Activated naive CD8-positive, alpha-beta T cell treated with anti-CD3 and anti-CD28 coated beads, Interleukin-2, amount 10 ng/mL, durations not matched to agents 7 days and 5 days (primary cell): Measurements from ENCODE around the gene DHRS2. TPM values are rescaled to one million over a fixed set of nuclear protein-coding genes. Genes with fewer than 3 reads are reported as not detected.

Source experiments
- ATAC-seq: fragments of 150-1000 bp; cut with Tn5 transposase; one replicate; pipeline ENCODE4 v1.10.0; 2021; ENCODE audit warnings: low read depth, moderate library complexity
- POLR2A ChIA-PET: fragments of 350-600 bp; sonication (Branson Sonifier 250); formaldehyde crosslinking; loops from one replicate; lab custom pipeline; 2021; ENCODE audit warnings: antibody characterized with exemption; lab: Charles Lee
- DNase-seq: peaks from one replicate; pipeline ENCODE4 v3.0.0; 2021
- H3K27ac Mint-ChIP-seq: one replicate; pipeline ENCODE4 v1.8.0; 2022; ENCODE audit warnings: mild to moderate bottlenecking, mixed read lengths
- H3K27me3 Mint-ChIP-seq: one replicate; pipeline ENCODE4 v1.8.0; 2022; ENCODE audit warnings: mild to moderate bottlenecking, moderate library complexity, mixed read lengths
- H3K36me3 Mint-ChIP-seq: one replicate; pipeline ENCODE4 v1.8.0; 2021; ENCODE audit warnings: mild to moderate bottlenecking, mixed read lengths
- H3K4me1 Mint-ChIP-seq: one replicate; pipeline ENCODE4 v1.8.0; 2021; ENCODE audit warnings: mixed read lengths
- H3K4me3 Mint-ChIP-seq: one replicate; pipeline ENCODE4 v1.8.0; 2022; ENCODE audit warnings: mild to moderate bottlenecking, moderate library complexity, mixed read lengths
- H3K9me3 Mint-ChIP-seq: one replicate; pipeline ENCODE4 v1.8.0; 2021; ENCODE audit warnings: mixed read lengths
- total RNA-seq, 2 experiments: library from RNA; stranded (reverse); gene quantifications; one replicate each; pipeline ENCODE4 v1.2.3, GENCODE V29; 2021

DHRS2 gene
- total RNA-seq, 2 experiments from 2014 or later: 0.17 TPM; not detected in 1

GRCh38 chr14:23641180-23641914 lies 5.2 kb downstream of the DHRS2 start:
- Mint-ChIP-seq H3K27ac (no peak overlapping the region), H3K27me3 (no peaks in the 10 kb centered on the region), H3K36me3 (no peaks in the 10 kb centered on the region), H3K9me3 (no peaks in the 10 kb centered on the region), H3K4me1 (no peaks in the 10 kb centered on the region), H3K4me3 (no peak overlapping the region)
- no peak for ATAC-seq
- no peak for DNase-seq
- POLR2A ChIA-PET: no interaction called here

- POLR2A ChIA-PET: interaction anchor here (0.6 kb wide), 1 partner anchor 685 kb away, joined by 5 read pairs; no protein-coding TSS in a partner anchor
- Mint-ChIP-seq H3K4me3 (no peak overlapping the region), H3K9me3 (no peaks in the 10 kb centered on the region), H3K27ac (no peak overlapping the region), H3K4me1 (no peaks in the 10 kb centered on the region), H3K36me3 (no peaks in the 10 kb centered on the region), H3K27me3 (no peaks in the 10 kb centered on the region)
- DNase-seq (no peak), ATAC-seq (no peak)
These were observed 5.9 kb downstream of the DHRS2 start for GRCh38 chr14:23641915-23642588.

GRCh38 chr14:23643533-23644194 lies 7.5 kb downstream of the DHRS2 start:
- POLR2A ChIA-PET: interaction anchor here (1.1 kb wide), 1 partner anchor 69 kb away, joined by 3 read pairs; no protein-coding TSS in a partner anchor
- no peak for ATAC-seq
- Mint-ChIP-seq H3K27ac (no peak overlapping the region), H3K9me3 (no peaks in the 10 kb centered on the region), H3K4me1 (no peaks in the 10 kb centered on the region), H3K36me3 (no peaks in the 10 kb centered on the region), H3K4me3 (no peak overlapping the region), H3K27me3 (no peaks in the 10 kb centered on the region)
- DNase-seq: no peak

GRCh38 chr14:23644195-23644918 lies 8.2 kb downstream of the DHRS2 start:
- Mint-ChIP-seq H3K4me1 (no peaks in the 10 kb centered on the region), H3K9me3 (no peaks in the 10 kb centered on the region), H3K36me3 (no peaks in the 10 kb centered on the region), H3K27ac (no peak overlapping the region), H3K4me3 (no peak overlapping the region), H3K27me3 (no peaks in the 10 kb centered on the region)
- POLR2A ChIA-PET: interaction anchor here (1.1 kb wide), 1 partner anchor 68 kb away, joined by 3 read pairs; no protein-coding TSS in a partner anchor
- ATAC-seq (no peak), DNase-seq (no peak)

GRCh38 chr14:23644919-23645336 lies 8.8 kb downstream of the DHRS2 start:
- Mint-ChIP-seq H3K4me1 (no peaks in the 10 kb centered on the region), H3K4me3 (no peak overlapping the region), H3K9me3 (no peaks in the 10 kb centered on the region), H3K36me3 (no peaks in the 10 kb centered on the region), H3K27me3 (no peaks in the 10 kb centered on the region), H3K27ac (no peak overlapping the region)
- no peak for ATAC-seq
- POLR2A ChIA-PET: interaction anchor here (1.1 kb wide), 1 partner anchor 68 kb away, joined by 3 read pairs; no protein-coding TSS in a partner anchor
- no peak for DNase-seq

GRCh38 chr14:23645504-23645811 lies 9.3 kb downstream of the DHRS2 start:
- no peak overlapping the region for H3K27ac Mint-ChIP-seq
- H3K9me3 Mint-ChIP-seq: no peaks in the 10 kb centered on the region
- H3K4me3 Mint-ChIP-seq: no peak overlapping the region
- DNase-seq (no peak), ATAC-seq (no peak)
- no peaks in the 10 kb centered on the region for H3K36me3 Mint-ChIP-seq
- H3K27me3 Mint-ChIP-seq: no peaks in the 10 kb centered on the region
- no peaks in the 10 kb centered on the region for H3K4me1 Mint-ChIP-seq
- POLR2A ChIA-PET: no interaction called here

- ATAC-seq: no peak
- H3K27ac Mint-ChIP-seq: no peak overlapping the region
- POLR2A ChIA-PET: no interaction called here
- H3K27me3 Mint-ChIP-seq: no peaks in the 10 kb centered on the region
- H3K4me3 Mint-ChIP-seq: no peak overlapping the region
- no peaks in the 10 kb centered on the region for H3K9me3 Mint-ChIP-seq
- no peak for DNase-seq
- H3K36me3 Mint-ChIP-seq: no peaks in the 10 kb centered on the region
- H3K4me1 Mint-ChIP-seq: no peaks in the 10 kb centered on the region
These were observed 9.9 kb downstream of the DHRS2 start for GRCh38 chr14:23645812-23646647.

- DNase-seq (no peak), ATAC-seq (no peak)
- POLR2A ChIA-PET: no interaction called here
- no peaks in the 10 kb centered on the region for H3K27me3 Mint-ChIP-seq
- no peaks in the 10 kb centered on the region for H3K9me3 Mint-ChIP-seq
- no peaks in the 10 kb centered on the region for H3K36me3 Mint-ChIP-seq
- H3K4me3 Mint-ChIP-seq: no peak overlapping the region
- H3K4me1 Mint-ChIP-seq: no peaks in the 10 kb centered on the region
- no peak overlapping the region for H3K27ac Mint-ChIP-seq
These were observed 10.7 kb downstream of the DHRS2 start for GRCh38 chr14:23646648-23647549.

GRCh38 chr14:23647619-23648018 lies 11.5 kb downstream of the DHRS2 start:
- ATAC-seq: no peak
- H3K27me3 Mint-ChIP-seq: no peaks in the 10 kb centered on the region
- no peaks in the 10 kb centered on the region for H3K36me3 Mint-ChIP-seq
- H3K4me1 Mint-ChIP-seq: no peaks in the 10 kb centered on the region
- H3K4me3 Mint-ChIP-seq: no peak overlapping the region
- no peak overlapping the region for H3K27ac Mint-ChIP-seq
- H3K9me3 Mint-ChIP-seq: no peaks in the 10 kb centered on the region
- DNase-seq: no peak
- POLR2A ChIA-PET: no interaction called here

GRCh38 chr14:23648764-23649460 lies 12.7 kb downstream of the DHRS2 start:
- H3K4me1 Mint-ChIP-seq: no peaks in the 10 kb centered on the region
- POLR2A ChIA-PET: no interaction called here
- no peak overlapping the region for H3K27ac Mint-ChIP-seq
- DNase-seq (no peak), ATAC-seq (no peak)
- H3K36me3 Mint-ChIP-seq: no peaks in the 10 kb centered on the region
- H3K27me3 Mint-ChIP-seq: no peaks in the 10 kb centered on the region
- H3K9me3 Mint-ChIP-seq: no peaks in the 10 kb centered on the region
- no peak overlapping the region for H3K4me3 Mint-ChIP-seq

GRCh38 chr14:23650506-23650905 lies 14.3 kb downstream of the DHRS2 start:
- ATAC-seq (no peak), DNase-seq (no peak)
- Mint-ChIP-seq H3K27ac (no peak overlapping the region), H3K27me3 (no peaks in the 10 kb centered on the region), H3K4me1 (no peaks in the 10 kb centered on the region), H3K36me3 (no peaks in the 10 kb centered on the region), H3K9me3 (no peaks in the 10 kb centered on the region), H3K4me3 (no peak overlapping the region)
- POLR2A ChIA-PET: no interaction called here
